HG02798 (cell line): ENCODE measurements around the gene PWWP2B.

Experiments used
- ATAC-seq: cut with Tn5 transposase; IDR thresholded peaks from one replicate; pipeline ENCODE4 v1.9.1; 2021; ENCODE audit warnings: mild to moderate bottlenecking; ENCODE audit not compliant: unreplicated experiment, poor library complexity

The PWWP2B gene

GRCh38 chr10:132441818-132442524 is 45.0 kb downstream of the PWWP2B start:
- ATAC-seq = no peak

GRCh38 chr10:132442636-132443035 is 45.6 kb downstream of the PWWP2B start:
- no peak for ATAC-seq

DNA sequence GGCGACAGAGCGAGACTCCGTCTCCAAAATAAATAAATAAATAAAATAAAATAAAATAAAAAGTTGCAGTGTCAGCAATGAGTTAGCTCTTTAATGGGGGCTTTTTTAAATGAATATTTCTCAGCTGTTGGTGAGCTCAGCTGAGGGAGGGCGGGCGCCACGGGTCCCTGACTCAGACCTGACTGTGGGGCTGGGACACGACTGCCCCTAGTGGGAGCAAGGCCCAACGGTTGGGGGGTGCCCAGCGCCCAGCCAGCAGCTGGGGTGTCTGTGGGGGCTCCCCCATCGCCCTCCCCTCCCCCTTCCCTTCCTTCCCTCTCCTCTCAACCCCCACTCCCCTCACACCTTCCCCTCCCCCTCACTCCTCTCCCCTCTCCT is 46.6 kb downstream of the PWWP2B start:
- no peak for ATAC-seq

DNA sequence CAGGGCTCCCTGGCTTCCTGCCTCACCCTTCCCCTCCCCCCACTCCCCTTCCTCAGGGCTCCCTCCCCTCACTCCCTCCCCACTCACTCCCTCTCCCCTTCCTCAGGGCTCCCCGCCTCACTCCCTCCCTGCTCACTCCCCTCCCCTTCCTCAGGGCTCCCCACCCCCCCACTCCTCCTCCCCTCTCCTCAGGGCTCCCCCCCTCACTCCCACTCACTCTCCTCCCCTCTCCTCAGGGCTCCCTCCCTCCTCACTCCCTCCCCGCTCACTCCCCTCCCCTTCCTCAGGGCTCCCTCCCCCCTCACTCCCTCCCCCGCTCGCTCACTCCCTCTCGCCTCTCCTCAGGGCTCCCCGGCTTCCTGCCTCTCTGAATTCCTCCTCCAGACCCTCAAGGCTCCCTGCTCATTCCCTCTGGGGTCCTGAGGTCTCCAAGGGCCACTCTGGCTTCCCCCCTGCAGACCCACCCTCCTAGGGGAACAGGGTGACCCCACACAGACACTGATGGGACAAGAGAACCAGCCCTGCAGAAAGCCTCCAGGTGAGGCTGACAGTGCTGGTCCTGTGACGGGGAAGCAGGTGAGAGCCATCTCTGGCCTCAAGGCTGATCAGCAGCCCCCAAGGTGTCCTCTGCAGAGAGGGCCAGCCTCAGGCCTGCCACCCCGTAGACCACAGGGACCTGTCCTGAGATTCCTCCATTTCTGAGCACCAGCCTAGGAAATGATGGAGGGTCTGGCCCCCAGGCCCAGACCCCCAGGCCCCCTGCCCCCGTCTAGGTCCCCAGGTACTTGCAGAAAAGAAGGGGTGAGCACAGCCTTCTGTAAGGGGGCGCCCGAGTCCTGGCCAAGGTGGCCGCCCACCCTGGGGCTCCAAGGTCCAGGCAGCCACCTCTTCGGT is 47.2 kb downstream of the PWWP2B start:
- no peak for ATAC-seq

GRCh38 chr10:132444877-132445351 is 47.9 kb downstream of the PWWP2B start:
- ATAC-seq = no peak

DNA sequence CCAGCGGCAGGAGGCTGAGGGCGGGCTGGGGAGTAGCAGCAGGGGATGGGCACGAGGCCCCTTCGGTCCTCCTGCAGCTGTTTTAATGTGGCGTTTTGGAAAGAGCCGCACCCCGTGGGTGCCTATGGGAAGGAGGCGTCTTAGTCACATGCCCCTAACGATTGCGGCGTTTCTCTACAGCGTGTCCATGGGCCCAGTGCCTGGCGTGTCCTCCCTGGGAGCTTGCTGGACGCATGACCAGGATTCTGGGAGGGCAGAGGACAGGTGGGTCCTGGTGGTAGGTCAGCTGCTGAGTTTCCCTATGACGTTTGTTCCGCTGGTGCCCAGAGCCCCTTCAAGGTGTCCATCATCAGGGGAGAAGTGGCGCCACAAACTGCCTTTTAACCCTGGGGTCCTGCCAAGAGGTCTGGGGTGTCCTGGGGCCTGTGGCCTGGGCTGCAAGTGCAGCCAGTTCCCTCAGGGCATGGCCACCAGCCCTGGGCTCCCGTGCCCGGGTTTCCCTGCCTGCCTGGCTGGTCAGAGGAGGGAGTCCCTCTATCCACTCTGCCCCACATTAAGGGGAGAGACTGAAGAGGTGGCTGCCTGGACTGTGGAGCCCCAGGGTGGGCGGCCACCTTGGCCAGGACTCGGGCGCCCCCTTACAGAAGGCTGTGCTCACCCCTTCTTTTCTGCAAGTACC is 48.7 kb downstream of the PWWP2B start:
- ATAC-seq = no peak

DNA sequence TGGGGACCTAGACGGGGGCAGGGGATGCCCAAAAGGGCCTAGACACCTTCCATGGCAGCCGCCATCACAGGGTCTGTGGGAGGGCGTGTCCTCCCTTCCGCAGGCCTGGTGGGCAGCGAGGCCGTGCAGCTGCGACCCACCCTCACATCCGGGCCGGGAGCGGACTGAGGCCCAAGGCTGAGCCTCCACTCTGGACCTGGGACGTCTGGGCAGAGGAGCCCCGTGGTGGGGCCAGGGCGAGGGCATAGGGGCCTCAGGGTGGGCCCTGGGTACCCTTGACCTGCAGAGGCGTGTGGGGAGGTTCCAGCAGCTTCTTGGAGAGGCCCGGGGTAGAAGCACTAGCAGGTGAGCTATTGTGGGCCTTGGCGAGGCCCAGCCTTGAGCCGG is 49.2 kb downstream of the PWWP2B start:
- ATAC-seq = no peak

GRCh38 chr10:132446661-132447445 is 49.9 kb downstream of the PWWP2B start:
- peak; percentile 37 for ATAC-seq

DNA sequence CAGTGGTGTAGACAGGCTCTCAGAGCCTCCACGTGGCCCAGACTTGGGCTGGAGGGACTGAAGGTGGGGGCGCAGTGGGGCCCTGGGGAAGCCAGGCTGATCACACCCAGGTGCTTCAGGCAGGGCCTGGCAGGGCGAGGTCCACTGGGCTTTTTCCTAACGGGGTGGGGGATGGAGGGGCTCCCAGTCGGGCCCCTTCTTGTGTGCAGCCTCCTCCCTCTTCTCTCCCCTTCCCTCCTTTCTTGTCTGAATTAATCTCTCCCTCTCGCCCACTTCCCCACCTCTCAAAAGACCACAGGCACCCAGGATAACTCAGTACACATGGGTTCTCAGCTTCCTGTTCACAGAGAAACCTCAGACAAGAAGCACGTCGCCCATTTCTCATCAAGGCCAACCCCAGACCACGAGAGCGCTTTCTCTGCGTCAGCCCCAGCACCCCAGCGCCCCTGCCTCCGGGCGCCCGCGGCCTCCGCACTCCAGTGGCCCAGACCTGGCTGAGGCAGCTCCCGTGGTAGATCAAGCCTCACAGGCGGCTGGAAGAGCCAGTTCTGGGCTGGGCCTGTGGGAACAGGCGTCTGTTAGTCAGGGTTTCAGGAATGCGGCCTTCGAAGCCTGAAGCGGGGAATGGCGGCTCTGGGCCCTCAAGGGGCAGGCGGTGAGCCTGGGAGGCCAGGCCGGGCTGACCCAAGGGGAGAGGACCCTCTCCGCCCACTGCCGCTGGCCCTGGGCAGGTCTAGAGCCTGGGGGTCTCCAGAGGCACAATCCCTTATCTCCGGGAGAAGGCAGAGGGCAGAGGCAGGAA is 50.6 kb downstream of the PWWP2B start:
- no peak for ATAC-seq

DNA sequence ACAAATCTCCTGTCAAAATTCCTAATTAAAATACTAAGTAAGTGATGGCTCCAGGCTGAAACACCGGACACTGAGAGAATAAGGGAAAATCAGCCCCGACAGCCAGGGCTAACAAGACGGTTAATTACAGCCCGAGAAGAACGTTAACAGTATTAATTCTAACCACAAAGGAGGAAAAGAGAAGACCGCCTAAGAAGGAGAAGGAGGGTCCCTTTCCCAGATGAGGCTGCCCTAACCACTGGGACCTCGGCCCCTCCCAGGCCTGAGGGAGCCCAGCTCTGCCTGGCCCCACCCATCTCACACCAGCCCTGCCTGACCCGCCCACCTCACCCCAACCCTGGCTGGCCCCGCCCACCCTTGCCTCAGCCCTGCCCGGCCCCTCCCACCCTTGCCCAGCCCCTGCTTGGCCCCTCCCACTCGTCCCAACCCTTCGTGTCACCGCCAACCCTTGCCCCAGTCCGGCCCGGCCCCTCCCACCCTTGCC is 51.3 kb downstream of the PWWP2B start:
- no peak for ATAC-seq

DNA sequence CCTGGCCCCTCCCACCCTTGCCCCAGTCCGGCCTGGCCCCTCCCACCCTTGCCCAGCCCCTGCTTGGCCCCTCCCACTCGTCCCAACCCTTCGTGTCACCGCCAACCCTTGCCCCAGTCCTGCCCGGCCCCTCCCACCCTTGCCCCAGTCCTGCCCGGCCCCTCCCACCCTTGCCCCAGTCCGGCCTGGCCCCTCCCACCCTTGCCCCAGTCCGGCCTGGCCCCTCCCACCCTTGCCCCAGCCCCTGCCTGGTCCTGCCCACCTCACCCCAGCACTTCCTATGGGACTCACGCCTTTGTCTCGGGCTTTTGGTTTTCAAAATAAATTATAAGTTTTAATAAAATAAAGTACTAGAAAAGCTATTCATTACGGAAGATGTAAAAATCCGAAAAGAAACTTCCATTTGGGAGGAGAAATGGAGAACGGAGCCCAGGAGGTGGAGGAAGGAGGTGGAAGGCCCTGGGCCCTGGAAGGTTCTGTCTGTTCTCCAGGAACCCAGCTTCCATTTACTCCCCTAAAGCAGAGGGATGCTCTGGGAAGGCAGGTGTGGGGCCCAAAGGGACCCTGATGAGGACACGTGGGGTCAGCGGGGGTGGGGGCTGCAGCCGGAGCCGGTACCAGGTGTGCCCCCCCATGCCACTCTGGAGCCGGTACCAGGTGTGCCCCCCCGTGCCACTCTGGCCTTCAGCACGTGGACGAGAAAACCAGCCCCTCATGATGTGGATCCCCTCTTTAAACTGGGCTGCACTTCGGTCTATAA is 52.2 kb downstream of the PWWP2B start:
- no peak for ATAC-seq

- no peak for ATAC-seq
Measured at GRCh38 chr10:132449811-132450181, 52.8 kb downstream of the PWWP2B start.

DNA sequence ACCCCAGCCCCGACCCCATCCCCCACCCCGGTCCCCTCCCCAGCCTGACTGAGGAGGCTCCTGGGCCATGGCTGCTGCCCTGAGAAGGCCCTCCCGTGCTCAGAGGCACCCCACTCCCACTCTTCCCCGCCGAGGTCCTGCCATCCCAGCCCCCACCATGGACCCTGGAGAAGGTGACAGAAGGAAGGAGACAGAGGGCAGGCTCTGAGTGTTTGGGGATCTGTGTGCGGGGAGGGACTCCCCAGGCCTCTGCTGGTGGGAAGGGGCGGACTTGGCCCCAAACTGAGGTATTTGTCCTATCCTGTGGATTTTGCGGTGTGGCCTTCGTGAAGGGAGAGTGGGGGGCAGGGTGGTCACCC is 53.4 kb downstream of the PWWP2B start:
- ATAC-seq = no peak

DNA sequence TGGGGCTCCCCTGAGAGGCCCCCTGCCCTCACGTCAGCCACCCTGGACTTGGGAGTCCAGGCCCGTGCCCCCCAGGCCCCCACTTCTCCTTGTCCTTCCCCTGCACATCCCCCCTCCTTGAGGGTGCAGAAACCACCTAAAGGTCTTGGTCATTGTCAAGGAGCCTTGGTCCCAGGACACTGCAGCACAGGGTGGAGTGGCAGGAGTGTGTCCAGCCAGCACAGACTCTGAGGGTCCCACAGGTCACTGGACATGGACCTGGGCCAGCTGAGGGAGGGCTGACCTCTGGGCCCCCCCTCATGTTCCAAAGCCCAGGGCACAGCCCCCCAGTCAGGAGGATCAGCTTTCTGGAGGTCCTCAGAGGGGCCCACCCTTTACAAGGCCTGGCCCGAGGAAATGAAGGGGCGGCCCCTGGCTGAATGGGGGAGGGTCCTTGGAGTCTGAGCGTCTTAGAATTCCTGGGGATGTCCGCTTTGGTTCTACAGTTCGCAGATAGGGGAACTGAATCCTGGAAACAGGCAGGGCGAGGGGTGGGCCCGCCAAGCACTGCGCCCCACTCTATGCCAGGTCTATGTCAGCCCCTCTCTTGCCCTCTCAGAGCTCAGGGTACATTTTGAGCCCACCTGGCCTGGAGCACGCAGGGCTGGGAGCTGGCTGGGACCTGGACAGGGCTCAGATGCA is 54.0 kb downstream of the PWWP2B start:
- no peak for ATAC-seq

GRCh38 chr10:132451506-132452215 is 54.7 kb downstream of the PWWP2B start:
- ATAC-seq = no peak

- no peak for ATAC-seq
Measured at GRCh38 chr10:132452216-132452650, 55.2 kb downstream of the PWWP2B start.

- ATAC-seq = peak; percentile 83
Measured at GRCh38 chr10:132452651-132453469, 55.9 kb downstream of the PWWP2B start.
